Measurements from ENCODE around the gene MAPKBP1.
"Not testable (repeated sequence)": the region's sequence is repeated elsewhere in the genome, so short reads cannot be mapped to it uniquely, and the experiment has no call there.

Gene MAPKBP1

GRCh38 chr15:41774062-41774881 lies at the start of gene MAPKBP1:
MAPKBP1 (plus strand) TSS chr15:41774484; CDS start chr15:41775276, 792 bp downstream.
- DNase-seq (ENCODE audit: low read depth) = peak; percentile 96

GRCh38 chr15:41727143-41727542 lies 47.1 kb upstream of the MAPKBP1 start:
- no peak for DNase-seq (ENCODE audit: low read depth)

- not testable (repeated sequence) for DNase-seq (ENCODE audit: low read depth)
Observed at GRCh38 chr15:41728061-41728460, 46.2 kb upstream of the MAPKBP1 start.

- DNase-seq (ENCODE audit: low read depth) = no peak
Observed at GRCh38 chr15:41730543-41730942, 43.7 kb upstream of the MAPKBP1 start.

- DNase-seq (ENCODE audit: low read depth) = no peak
Observed at GRCh38 chr15:41732483-41732882, 41.8 kb upstream of the MAPKBP1 start.

GRCh38 chr15:41734079-41734478 lies 40.2 kb upstream of the MAPKBP1 start:
- DNase-seq (ENCODE audit: low read depth) = no peak

GRCh38 chr15:41735046-41735445 lies 39.2 kb upstream of the MAPKBP1 start:
- no peak for DNase-seq (ENCODE audit: low read depth)

GRCh38 chr15:41735492-41735891 lies 38.8 kb upstream of the MAPKBP1 start:
- not testable (repeated sequence) for DNase-seq (ENCODE audit: low read depth)

- no peak for DNase-seq (ENCODE audit: low read depth)
Observed at GRCh38 chr15:41746802-41747201, 27.5 kb upstream of the MAPKBP1 start.

GRCh38 chr15:41756198-41756597 lies 18.1 kb upstream of the MAPKBP1 start:
- no peak for DNase-seq (ENCODE audit: low read depth)

GRCh38 chr15:41772720-41773331 lies 1.5 kb upstream of the MAPKBP1 start:
- DNase-seq (ENCODE audit: low read depth) = peak; percentile 23

GRCh38 chr15:41773332-41773728 lies 954 bp upstream of the MAPKBP1 start:
- no peak for DNase-seq (ENCODE audit: low read depth)

- DNase-seq (ENCODE audit: low read depth) = no peak
Observed at GRCh38 chr15:41773729-41774061, 589 bp upstream of the MAPKBP1 start.

- no peak for DNase-seq (ENCODE audit: low read depth)
Observed at GRCh38 chr15:41774882-41775417, 666 bp downstream of the MAPKBP1 start.

- no peak for DNase-seq (ENCODE audit: low read depth)
Observed at GRCh38 chr15:41775651-41776050, 1.4 kb downstream of the MAPKBP1 start.

GRCh38 chr15:41777421-41777973 lies 3.2 kb downstream of the MAPKBP1 start:
- DNase-seq (ENCODE audit: low read depth) = no peak

- DNase-seq (ENCODE audit: low read depth) = no peak
Observed at GRCh38 chr15:41778521-41778920, 4.2 kb downstream of the MAPKBP1 start.

GRCh38 chr15:41779662-41780157 lies 5.4 kb downstream of the MAPKBP1 start:
- no peak for DNase-seq (ENCODE audit: low read depth)

GRCh38 chr15:41780266-41780665 lies 6.0 kb downstream of the MAPKBP1 start:
- DNase-seq (ENCODE audit: low read depth) = no peak

- DNase-seq (ENCODE audit: low read depth) = no peak
Observed at GRCh38 chr15:41780727-41781126, 6.4 kb downstream of the MAPKBP1 start.

GRCh38 chr15:41782371-41783282 lies 8.3 kb downstream of the MAPKBP1 start:
- no peak for DNase-seq (ENCODE audit: low read depth)

- no peak for DNase-seq (ENCODE audit: low read depth)
Observed at GRCh38 chr15:41783296-41783695, 9.0 kb downstream of the MAPKBP1 start.

Measured in stimulated activated CD8-positive, alpha-beta memory T cell treated with anti-CD3 and anti-CD28 coated beads, Interleukin-4, amount 100 ng/mL, for 24 hours (primary cell).